ENCODE data around the gene SUMF1. TPM values are rescaled to one million over a fixed set of nuclear protein-coding genes. Genes with fewer than 3 reads are reported as not detected.

Gene SUMF1
- total RNA-seq, 1 donor from 2014 or later = 27.9 TPM

DNA sequence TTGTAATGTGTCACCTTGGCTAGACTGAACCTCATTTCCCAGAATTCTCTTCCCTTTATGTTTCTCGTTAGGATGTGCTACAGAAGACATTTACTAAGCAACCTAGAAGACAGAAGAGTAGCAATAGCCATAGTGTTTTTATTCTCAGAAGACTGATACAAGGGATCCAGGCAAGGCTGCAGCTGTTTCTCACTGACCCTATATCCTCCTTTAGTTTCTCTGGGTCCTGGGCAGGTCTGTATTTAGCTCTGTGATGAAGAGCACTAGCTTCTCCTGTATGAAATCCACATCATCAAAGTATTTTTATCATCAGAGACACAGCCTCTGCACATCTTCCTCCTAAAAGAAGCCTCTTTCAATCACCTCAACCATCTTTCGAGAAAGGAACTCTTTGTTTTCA, 72.5 kb downstream of the SUMF1 start:
- no peak for DNase-seq (ENCODE audit: extremely low spot score, unreplicated experiment)
- Mint-ChIP-seq H3K4me1 (ENCODE audit: unreplicated experiment) (no peaks in the 10 kb centered on the region), H3K9me3 (no peaks in the 10 kb centered on the region), H3K4me3 (no peak overlapping the region), H3K27ac (no peak overlapping the region), H3K36me3 (peaks cover 7% of the 10 kb centered on the region), H3K27me3 (no peaks in the 10 kb centered on the region)
- TF ChIP-seq, protein P1, sequence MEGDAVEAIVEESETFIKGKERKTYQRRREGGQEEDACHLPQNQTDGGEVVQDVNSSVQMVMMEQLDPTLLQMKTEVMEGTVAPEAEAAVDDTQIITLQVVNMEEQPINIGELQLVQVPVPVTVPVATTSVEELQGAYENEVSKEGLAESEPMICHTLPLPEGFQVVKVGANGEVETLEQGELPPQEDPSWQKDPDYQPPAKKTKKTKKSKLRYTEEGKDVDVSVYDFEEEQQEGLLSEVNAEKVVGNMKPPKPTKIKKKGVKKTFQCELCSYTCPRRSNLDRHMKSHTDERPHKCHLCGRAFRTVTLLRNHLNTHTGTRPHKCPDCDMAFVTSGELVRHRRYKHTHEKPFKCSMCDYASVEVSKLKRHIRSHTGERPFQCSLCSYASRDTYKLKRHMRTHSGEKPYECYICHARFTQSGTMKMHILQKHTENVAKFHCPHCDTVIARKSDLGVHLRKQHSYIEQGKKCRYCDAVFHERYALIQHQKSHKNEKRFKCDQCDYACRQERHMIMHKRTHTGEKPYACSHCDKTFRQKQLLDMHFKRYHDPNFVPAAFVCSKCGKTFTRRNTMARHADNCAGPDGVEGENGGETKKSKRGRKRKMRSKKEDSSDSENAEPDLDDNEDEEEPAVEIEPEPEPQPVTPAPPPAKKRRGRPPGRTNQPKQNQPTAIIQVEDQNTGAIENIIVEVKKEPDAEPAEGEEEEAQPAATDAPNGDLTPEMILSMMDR (conservative IDR thresholded peaks at IDR 0.05) = no peak

DNA sequence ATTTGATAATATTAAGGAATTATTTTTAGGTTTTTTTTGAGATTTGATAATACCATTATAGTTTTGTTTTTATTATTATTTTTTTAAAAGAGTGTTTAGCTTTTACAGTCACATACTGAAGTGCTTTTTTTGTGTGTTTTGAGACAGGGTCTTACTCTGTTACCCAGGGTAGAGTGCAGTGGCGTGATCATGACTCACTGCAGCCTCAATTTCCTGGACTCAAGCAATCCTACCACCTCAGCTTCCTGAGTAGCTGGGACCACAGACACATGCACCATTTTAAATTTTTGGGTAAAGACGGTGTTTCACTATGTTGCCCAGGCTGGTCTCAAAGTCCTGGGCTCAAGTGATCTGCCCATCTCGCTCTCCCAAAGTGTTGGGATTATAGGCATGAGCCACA, 73.0 kb downstream of the SUMF1 start:
- Mint-ChIP-seq H3K4me3 (no peak overlapping the region), H3K27me3 (no peaks in the 10 kb centered on the region), H3K9me3 (no peaks in the 10 kb centered on the region), H3K4me1 (ENCODE audit: unreplicated experiment) (no peaks in the 10 kb centered on the region), H3K36me3 (peaks cover 3% of the 10 kb centered on the region), H3K27ac (no peak overlapping the region)
- TF ChIP-seq, protein P1 (conservative IDR thresholded peaks at IDR 0.05) = no peak
- no peak for DNase-seq (ENCODE audit: extremely low spot score, unreplicated experiment)

DNA sequence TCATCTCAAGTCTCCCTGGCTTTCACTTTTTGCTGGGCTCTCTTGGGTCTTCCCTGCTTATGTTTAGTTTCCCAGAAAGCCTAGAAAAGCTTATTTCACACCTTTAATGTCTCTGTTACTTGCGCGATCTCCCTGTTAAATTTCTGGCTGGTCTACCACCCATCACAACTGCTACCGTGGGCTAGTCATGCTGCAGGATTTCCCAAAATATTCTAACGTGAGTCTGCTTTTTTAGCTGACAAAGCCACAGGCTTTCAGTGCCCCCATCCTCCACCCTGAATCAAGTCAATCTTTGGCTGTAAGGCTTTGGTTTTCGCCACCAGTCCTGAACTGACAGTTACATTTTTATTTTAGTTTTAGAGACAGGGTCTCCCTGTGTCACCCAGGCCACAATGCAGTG, 74.1 kb downstream of the SUMF1 start:
- H3K27ac Mint-ChIP-seq = no peak overlapping the region
- H3K9me3 Mint-ChIP-seq = no peaks in the 10 kb centered on the region
- no peaks in the 10 kb centered on the region for H3K4me1 Mint-ChIP-seq (ENCODE audit: unreplicated experiment)
- no peaks in the 10 kb centered on the region for H3K27me3 Mint-ChIP-seq
- no peak overlapping the region for H3K4me3 Mint-ChIP-seq
- TF ChIP-seq, protein P1 (conservative IDR thresholded peaks at IDR 0.05) = no peak
- DNase-seq (ENCODE audit: extremely low spot score, unreplicated experiment) = no peak
- peaks cover 3% of the 10 kb centered on the region for H3K36me3 Mint-ChIP-seq

DNA sequence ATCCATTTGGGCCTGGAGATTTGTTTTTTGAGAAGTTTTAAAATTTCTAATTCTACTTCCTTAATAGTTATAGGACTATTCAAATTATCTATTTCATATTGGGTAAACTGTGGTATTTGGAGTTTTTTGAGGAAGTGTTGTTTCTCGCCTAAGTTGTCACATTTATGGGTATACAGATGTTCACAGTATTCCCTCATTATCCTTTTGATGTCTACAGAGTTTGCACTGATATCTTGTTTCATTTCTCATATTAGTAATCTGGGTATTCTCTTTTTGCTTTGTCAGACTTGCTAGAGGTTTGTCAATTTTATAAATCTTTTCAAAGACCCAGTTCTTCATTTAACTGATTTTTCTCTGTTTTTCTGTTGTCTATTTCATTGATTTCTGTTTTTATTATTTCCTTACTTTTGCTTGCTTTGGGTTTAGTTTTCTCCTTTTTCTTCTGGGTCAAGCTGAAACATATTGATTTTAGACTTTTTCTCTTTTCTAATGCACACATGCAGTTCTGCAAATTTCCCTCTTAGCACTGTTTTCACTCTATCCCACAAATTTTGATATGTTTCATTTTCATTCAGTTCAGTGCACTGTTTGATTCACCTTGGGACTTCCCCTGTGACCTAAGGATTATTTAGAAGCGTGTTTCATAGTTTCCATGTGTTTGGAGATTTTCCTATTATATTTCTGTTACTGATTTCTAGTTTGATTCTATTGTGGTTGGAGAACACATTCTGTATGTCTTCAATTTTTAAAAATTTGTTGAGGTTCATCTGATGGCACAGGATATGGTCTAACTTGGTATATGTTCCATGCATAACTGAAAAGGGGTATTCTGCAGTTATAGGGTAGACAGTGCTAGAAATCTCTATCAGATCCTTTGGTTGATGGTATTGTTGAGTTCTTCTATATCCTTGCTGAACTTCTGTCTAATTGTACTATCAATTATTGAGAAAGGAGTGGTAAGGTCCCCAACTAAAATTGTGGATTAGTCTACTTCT, 79.6 kb downstream of the SUMF1 start:
- Mint-ChIP-seq H3K9me3 (no peaks in the 10 kb centered on the region), H3K27me3 (no peaks in the 10 kb centered on the region), H3K36me3 (peaks cover 2% of the 10 kb centered on the region)

DNA sequence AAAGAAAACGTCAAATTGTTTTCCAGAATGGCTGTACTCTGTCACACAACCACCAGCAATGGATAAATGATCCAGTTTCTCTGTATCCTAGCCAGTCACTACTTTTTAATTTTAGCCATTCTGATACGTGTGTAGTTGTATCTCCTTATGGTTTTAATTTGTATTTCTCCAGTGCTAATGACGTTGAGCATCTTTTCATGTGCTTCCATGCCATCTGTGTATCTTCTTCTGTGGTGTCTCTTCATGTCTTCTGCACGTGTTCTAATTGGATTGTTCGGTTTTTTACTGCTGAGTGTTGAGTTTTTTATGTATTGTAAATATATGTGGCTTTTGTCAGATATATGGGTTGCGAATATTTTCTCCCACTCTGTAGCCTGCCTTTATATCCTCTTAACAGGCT, 81.9 kb downstream of the SUMF1 start:
- Mint-ChIP-seq H3K36me3 (peaks cover 3% of the 10 kb centered on the region), H3K4me1 (ENCODE audit: unreplicated experiment) (no peaks in the 10 kb centered on the region), H3K27ac (no peak overlapping the region), H3K4me3 (no peak overlapping the region), H3K9me3 (no peaks in the 10 kb centered on the region), H3K27me3 (no peaks in the 10 kb centered on the region)
- TF ChIP-seq, protein P1 (conservative IDR thresholded peaks at IDR 0.05) = no peak
- no peak for DNase-seq (ENCODE audit: extremely low spot score, unreplicated experiment)

More for the DNA sequence above, 79.6 kb downstream of the SUMF1 start:
- Mint-ChIP-seq H3K4me1 (ENCODE audit: unreplicated experiment) (no peaks in the 10 kb centered on the region), H3K4me3 (no peak overlapping the region), H3K27ac (no peak overlapping the region)
- no peak for DNase-seq (ENCODE audit: extremely low spot score, unreplicated experiment)
- TF ChIP-seq, protein P1 (conservative IDR thresholded peaks at IDR 0.05) = no peak

All from type B pancreatic cell (in vitro differentiated cells).